HEK293 (cell line): ENCODE data around the gene ITGA11.
A peak's percentile ranks its signal among the peaks of the same experiment; 100 is the strongest.

Experiments used
- CTCF ChIA-PET: fragments of 350-600 bp; formaldehyde crosslinking; extraction: SDS; loops from one replicate; lab custom pipeline; 2021; ENCODE audit warnings: antibody characterized with exemption; lab: Yijun Ruan, JAX
- POLR2A ChIA-PET: fragments of 300-600 bp; formaldehyde crosslinking; extraction: SDS; loops from one replicate; lab custom pipeline; 2020; ENCODE audit warnings: antibody characterized with exemption, inconsistent platforms; lab: Yijun Ruan, JAX
- H3K27ac ChIP-seq: fragments of 200-500 bp; sonication (Bioruptor generic); 2 replicates; pipeline ENCODE4 v1.5.1; 2014; ENCODE audit warnings: low read depth, low read length, control low read depth, inconsistent platforms; ENCODE audit errors: extremely low read depth
- H3K36me3 ChIP-seq, 2 experiments: fragments of 200-500 bp in 1 of 2; sonication (Bioruptor generic) in 1 of 2; 1 replicate in 1 of 2; 2 replicates in 1 of 2; pipeline ENCODE4 v1.5.1; 2014 to 2017; ENCODE audit warnings: inconsistent platforms in 2 of 2, low read length in 2 of 2; ENCODE audit not compliant: control insufficient read depth in 2 of 2, insufficient read depth in 1 of 2
- H3K4me1 ChIP-seq: fragments of 200-500 bp; sonication (Bioruptor generic); 2 replicates; pipeline ENCODE4 v1.5.1; 2014; ENCODE audit warnings: mild to moderate bottlenecking, low read length, inconsistent platforms; ENCODE audit not compliant: control insufficient read depth, insufficient read depth
- H3K4me3 ChIP-seq: 2 replicates; pipeline ENCODE4 v1.5.1; 2011; ENCODE audit warnings: low read depth, mild to moderate bottlenecking, control low read depth, low read length, moderate library complexity
- H3K9me3 ChIP-seq: fragments of 200-500 bp; sonication (Bioruptor generic); 2 replicates; pipeline ENCODE4 v1.5.1; 2014; ENCODE audit warnings: low read depth, low read length, inconsistent platforms; ENCODE audit not compliant: control insufficient read depth, insufficient read depth
- EGR2 ChIP-seq: fragments of 450-650 bp; formaldehyde crosslinking; IDR thresholded peaks from 2 replicates; pipeline ENCODE4 v1.5.1; 2016; ENCODE audit warnings: low read depth, missing biosample characterization, missing genetic modification characterization
- FEZF1 ChIP-seq: fragments of 450-650 bp; formaldehyde crosslinking; IDR thresholded peaks from 2 replicates; pipeline ENCODE4 v1.5.1; 2016; ENCODE audit warnings: missing biosample characterization, missing genetic modification characterization
- HOXA7 ChIP-seq: sonication (generic); formaldehyde crosslinking; IDR thresholded peaks from 2 replicates; pipeline ENCODE4 v1.8.1; 2022; ENCODE audit warnings: missing genetic modification reagents, borderline replicate concordance
- KLF17 ChIP-seq: fragments of 450-650 bp; formaldehyde crosslinking; IDR thresholded peaks from 2 replicates; pipeline ENCODE4 v1.5.1; 2016; ENCODE audit warnings: missing biosample characterization, missing genetic modification characterization
- MZF1 ChIP-seq: fragments of 450-650 bp; formaldehyde crosslinking; IDR thresholded peaks from 2 replicates; pipeline ENCODE4 v1.5.1; 2017; ENCODE audit warnings: missing biosample characterization, missing genetic modification characterization, borderline replicate concordance
- PRDM1 ChIP-seq: fragments of 450-650 bp; formaldehyde crosslinking; IDR thresholded peaks from 2 replicates; pipeline ENCODE4; 2016; ENCODE audit warnings: missing biosample characterization, missing genetic modification characterization
- SCRT1 ChIP-seq: fragments of 450-650 bp; formaldehyde crosslinking; IDR thresholded peaks from 2 replicates; pipeline ENCODE4 v1.5.1; 2016; ENCODE audit warnings: missing biosample characterization, missing genetic modification characterization, borderline replicate concordance
- SP7 ChIP-seq: fragments of 450-650 bp; formaldehyde crosslinking; IDR thresholded peaks from 2 replicates; pipeline ENCODE4 v1.5.1; 2016; ENCODE audit warnings: missing biosample characterization, missing genetic modification characterization
- WT1 ChIP-seq: fragments of 450-650 bp; formaldehyde crosslinking; IDR thresholded peaks from 2 replicates; pipeline ENCODE4 v1.5.1; 2016; ENCODE audit warnings: missing biosample characterization, missing genetic modification characterization
- YY1 ChIP-seq: fragments of 450-650 bp; formaldehyde crosslinking; IDR thresholded peaks from 2 replicates; pipeline ENCODE4 v1.5.1; 2018; ENCODE audit warnings: missing biosample characterization, missing genetic modification characterization
- ZNF133 ChIP-seq: fragments of 450-650 bp; formaldehyde crosslinking; IDR thresholded peaks from 2 replicates; pipeline ENCODE4 v1.5.1; 2016; ENCODE audit warnings: missing biosample characterization, missing genetic modification characterization
- ZNF23 ChIP-seq: fragments of 450-650 bp; formaldehyde crosslinking; IDR thresholded peaks from 2 replicates; pipeline ENCODE4 v1.5.1; 2016; ENCODE audit warnings: missing biosample characterization, missing genetic modification characterization, borderline replicate concordance
- ZNF280D ChIP-seq: fragments of 450-650 bp; formaldehyde crosslinking; IDR thresholded peaks from 2 replicates; pipeline ENCODE4 v1.5.1; 2016; ENCODE audit warnings: missing biosample characterization, missing genetic modification characterization
- ZNF324 ChIP-seq: fragments of 450-650 bp; formaldehyde crosslinking; IDR thresholded peaks from 2 replicates; pipeline ENCODE4 v1.5.1; 2016; ENCODE audit warnings: missing biosample characterization, missing genetic modification characterization
- ZNF398 ChIP-seq: fragments of 450-650 bp; formaldehyde crosslinking; IDR thresholded peaks from 2 replicates; pipeline ENCODE4 v1.5.1; 2017; ENCODE audit warnings: missing biosample characterization, missing genetic modification characterization
- ZNF501 ChIP-seq: fragments of 450-650 bp; formaldehyde crosslinking; IDR thresholded peaks from 2 replicates; pipeline ENCODE4 v1.5.1; 2016; ENCODE audit warnings: missing biosample characterization, missing genetic modification characterization
- ZNF629 ChIP-seq: fragments of 450-650 bp; formaldehyde crosslinking; IDR thresholded peaks from 2 replicates; pipeline ENCODE4 v1.5.1; 2017; ENCODE audit warnings: missing biosample characterization, missing genetic modification characterization
- ZNF639 ChIP-seq: fragments of 450-650 bp; formaldehyde crosslinking; IDR thresholded peaks from 2 replicates; pipeline ENCODE4 v1.5.1; 2016; ENCODE audit warnings: missing biosample characterization, missing genetic modification characterization
- ZNF792 ChIP-seq: fragments of 450-650 bp; formaldehyde crosslinking; IDR thresholded peaks from 2 replicates; pipeline ENCODE4 v1.5.1; 2016; ENCODE audit warnings: missing biosample characterization, missing genetic modification characterization
- ZSCAN18 ChIP-seq: fragments of 450-650 bp; formaldehyde crosslinking; IDR thresholded peaks from 2 replicates; pipeline ENCODE4 v1.5.1; 2016; ENCODE audit warnings: missing biosample characterization, missing genetic modification characterization
- TF ChIP-seq, protein P1 (sequence below): fragments of 450-650 bp; formaldehyde crosslinking; IDR thresholded peaks from 2 replicates; pipeline ENCODE4 v1.5.1; 2016; ENCODE audit warnings: missing biosample characterization, missing genetic modification characterization
- TF ChIP-seq, protein P2 (sequence below): fragments of 450-650 bp; formaldehyde crosslinking; IDR thresholded peaks from 2 replicates; pipeline ENCODE4 v1.5.1; 2016; ENCODE audit warnings: missing biosample characterization, missing genetic modification characterization
- TF ChIP-seq, protein P3 (sequence below): fragments of 450-650 bp; formaldehyde crosslinking; IDR thresholded peaks from 2 replicates; pipeline ENCODE4; 2016; ENCODE audit warnings: missing biosample characterization, missing genetic modification characterization

ITGA11 gene

GRCh38 chr15:68274201-68274848 lies 157.6 kb downstream of the ITGA11 start (continued):
- TF ChIP-seq, protein P1, sequence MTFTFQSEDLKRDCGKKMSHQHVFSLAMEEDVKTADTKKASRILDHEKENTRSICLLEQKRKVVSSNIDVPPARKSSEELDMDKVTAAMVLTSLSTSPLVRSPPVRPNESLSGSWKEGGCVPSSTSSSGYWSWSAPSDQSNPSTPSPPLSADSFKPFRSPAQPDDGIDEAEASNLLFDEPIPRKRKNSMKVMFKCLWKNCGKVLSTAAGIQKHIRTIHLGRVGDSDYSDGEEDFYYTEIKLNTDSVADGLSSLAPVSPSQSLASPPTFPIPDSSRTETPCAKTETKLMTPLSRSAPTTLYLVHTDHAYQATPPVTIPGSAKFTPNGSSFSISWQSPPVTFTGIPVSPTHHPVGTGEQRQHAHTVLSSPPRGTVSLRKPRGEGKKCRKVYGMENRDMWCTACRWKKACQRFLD (tag by site-specific recombination), result no peak
- TF ChIP-seq SCRT1, result no peak
- TF ChIP-seq ZNF280D, result no peak
- TF ChIP-seq, protein P2, sequence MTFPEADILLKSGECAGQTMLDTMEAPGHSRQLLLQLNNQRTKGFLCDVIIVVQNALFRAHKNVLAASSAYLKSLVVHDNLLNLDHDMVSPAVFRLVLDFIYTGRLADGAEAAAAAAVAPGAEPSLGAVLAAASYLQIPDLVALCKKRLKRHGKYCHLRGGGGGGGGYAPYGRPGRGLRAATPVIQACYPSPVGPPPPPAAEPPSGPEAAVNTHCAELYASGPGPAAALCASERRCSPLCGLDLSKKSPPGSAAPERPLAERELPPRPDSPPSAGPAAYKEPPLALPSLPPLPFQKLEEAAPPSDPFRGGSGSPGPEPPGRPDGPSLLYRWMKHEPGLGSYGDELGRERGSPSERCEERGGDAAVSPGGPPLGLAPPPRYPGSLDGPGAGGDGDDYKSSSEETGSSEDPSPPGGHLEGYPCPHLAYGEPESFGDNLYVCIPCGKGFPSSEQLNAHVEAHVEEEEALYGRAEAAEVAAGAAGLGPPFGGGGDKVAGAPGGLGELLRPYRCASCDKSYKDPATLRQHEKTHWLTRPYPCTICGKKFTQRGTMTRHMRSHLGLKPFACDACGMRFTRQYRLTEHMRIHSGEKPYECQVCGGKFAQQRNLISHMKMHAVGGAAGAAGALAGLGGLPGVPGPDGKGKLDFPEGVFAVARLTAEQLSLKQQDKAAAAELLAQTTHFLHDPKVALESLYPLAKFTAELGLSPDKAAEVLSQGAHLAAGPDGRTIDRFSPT, result no peak
- TF ChIP-seq, protein P3, sequence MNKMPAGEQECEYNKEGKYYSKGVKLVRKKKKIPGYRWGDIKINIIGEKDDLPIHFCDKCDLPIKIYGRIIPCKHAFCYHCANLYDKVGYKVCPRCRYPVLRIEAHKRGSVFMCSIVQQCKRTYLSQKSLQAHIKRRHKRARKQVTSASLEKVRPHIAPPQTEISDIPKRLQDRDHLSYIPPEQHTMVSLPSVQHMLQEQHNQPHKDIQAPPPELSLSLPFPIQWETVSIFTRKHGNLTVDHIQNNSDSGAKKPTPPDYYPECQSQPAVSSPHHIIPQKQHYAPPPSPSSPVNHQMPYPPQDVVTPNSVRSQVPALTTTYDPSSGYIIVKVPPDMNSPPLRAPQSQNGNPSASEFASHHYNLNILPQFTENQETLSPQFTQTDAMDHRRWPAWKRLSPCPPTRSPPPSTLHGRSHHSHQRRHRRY, result no peak
- no peak for TF ChIP-seq ZNF324 (tag by site-specific recombination)
- TF ChIP-seq PRDM1 (tag by site-specific recombination), result peak; percentile 61
- TF ChIP-seq YY1 (tag by site-specific recombination), result no peak
- no peak for TF ChIP-seq WT1 (tag by site-specific recombination)
- TF ChIP-seq KLF17, result no peak
- no peak for TF ChIP-seq ZNF501 (tag by site-specific recombination)
- peak; percentile 96 for TF ChIP-seq EGR2 (tag by site-specific recombination)
- TF ChIP-seq MZF1 (tag by site-specific recombination), result no peak

DNA sequence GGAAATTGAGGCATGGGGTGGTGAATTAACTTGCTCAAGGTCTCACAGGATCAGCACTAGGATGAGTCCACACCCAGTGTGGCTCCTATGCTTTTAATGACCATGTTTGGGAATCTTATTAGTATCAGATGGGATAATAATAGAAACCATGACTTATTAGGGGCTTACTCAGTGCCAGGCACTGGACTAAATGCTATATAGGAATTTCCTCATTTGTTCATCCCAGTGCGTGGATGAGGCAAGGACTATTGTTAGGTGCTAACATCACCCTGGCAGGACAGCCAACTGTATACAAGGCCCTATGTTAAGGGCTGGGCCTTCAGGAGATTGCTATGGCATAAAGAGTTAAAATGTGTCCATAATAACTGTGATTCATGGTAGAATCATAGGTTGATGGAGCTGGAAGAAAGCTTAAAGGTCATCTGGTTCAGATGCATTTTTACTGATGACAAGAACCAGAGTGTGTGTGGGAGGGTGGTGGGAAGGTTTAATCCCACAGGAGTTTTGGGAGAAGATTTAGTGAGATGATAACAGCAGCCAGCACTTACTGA lies 159.2 kb downstream of the ITGA11 start:
- Histone ChIP-seq H3K27ac (no peak overlapping the region), H3K4me3 (no peak overlapping the region), H3K9me3 (no peaks in the 10 kb centered on the region), H3K36me3 (no peaks in the 10 kb centered on the region), H3K4me1 (peaks cover 11% of the 10 kb centered on the region)
- ChIA-PET CTCF (interaction anchor here (0.6 to 2.7 kb wide), 3 partner anchors 20 to 34 kb away, joined by 3 to 21 read pairs (median 3); no protein-coding TSS in a partner anchor), POLR2A (no interaction called here)
- peak; percentile 82 for TF ChIP-seq ZNF792 (tag by site-specific recombination)
- TF ChIP-seq HOXA7, result no peak
- no peak for TF ChIP-seq ZSCAN18 (tag by site-specific recombination)
- TF ChIP-seq ZNF398 (tag by site-specific recombination), result no peak
- TF ChIP-seq SP7 (tag by site-specific recombination), result peak; percentile 91
- 0 out of 2 replicates have a peak, but pooled peaks have one; percentile 44 for TF ChIP-seq ZNF639 (tag by site-specific recombination)
- no peak for TF ChIP-seq ZNF133 (tag by site-specific recombination)
- TF ChIP-seq FEZF1 (tag by site-specific recombination), result no peak
- peak; percentile 54; the same call in 1 of the 2 replicates for TF ChIP-seq ZNF629
- no peak for TF ChIP-seq ZNF23
